A549 (cell line): ENCODE results near the gene ATXN7. TPM values are rescaled to one million over a fixed set of nuclear protein-coding genes. Genes with fewer than 3 reads are reported as not detected.

Experiments
- ATAC-seq, 2 experiments: fragments of 200-7000 bp in 1 of 2; fragments of >200 bp in 1 of 2; cut with Nextera tagmentation in 1 of 2; cut with Tn5 transposase in 1 of 2; 3 replicates each; pipeline versions ENCODE4 v1.8.0 to v1.9.1; 2018 to 2020; ENCODE audit warnings: mild to moderate bottlenecking in 1 of 2, moderate library complexity in 1 of 2
- CTCF ChIA-PET: fragments of 300-600 bp; sonication (Branson Sonifier 250); formaldehyde crosslinking; extraction: SDS; loops from one replicate; lab custom pipeline; 2021; ENCODE audit warnings: antibody characterized with exemption, inconsistent platforms; lab: Yijun Ruan, JAX
- POLR2A ChIA-PET: fragments of 350-600 bp; formaldehyde crosslinking; extraction: SDS; loops from one replicate; lab custom pipeline; 2021; ENCODE audit warnings: antibody characterized with exemption, inconsistent platforms; lab: Yijun Ruan, JAX
- DNase-seq, 2 experiments: peaks; one replicate each; pipeline versions ENCODE4 v3.0.0 to v3.0.0-alpha.2; 2011 to 2016; ENCODE audit warnings: low read depth in 1 of 2, low spot score in 1 of 2
- FAIRE-seq: peaks from 2 replicates; lab custom pipeline; 2011; peaks lifted over from hg19 to GRCh38; lab: Jason Lieb, UNC
- H3K27ac ChIP-seq, 2 experiments: fragments of >200 bp; sonication (Bioruptor Twin); formaldehyde crosslinking; 3 replicates each; pipeline ENCODE4 v1.5.1; 2016 to 2017
- H3K4me1 ChIP-seq: fragments of >200 bp; sonication (Bioruptor Twin); formaldehyde crosslinking; 3 replicates; pipeline ENCODE4 v1.6.1; 2016
- H3K4me2 ChIP-seq: fragments of >200 bp; sonication (Bioruptor Twin); formaldehyde crosslinking; 3 replicates; pipeline ENCODE4 v1.6.1; 2016
- H3K4me3 ChIP-seq: fragments of >200 bp; sonication (Bioruptor Twin); formaldehyde crosslinking; 3 replicates; pipeline ENCODE4 v1.5.1; 2016
- H3K9me3 ChIP-seq: fragments of >200 bp; sonication (Bioruptor Twin); formaldehyde crosslinking; 3 replicates; pipeline ENCODE4 v1.6.1; 2016
- BHLHE40 ChIP-seq: IDR thresholded peaks from 2 replicates; pipeline ENCODE4 v1.6.1; 2012; ENCODE audit warnings: low read depth, low read length, inconsistent platforms
- CHD2 ChIP-seq: fragments of 150-350 bp; IDR thresholded peaks from 2 replicates; pipeline ENCODE4 v1.6.1; 2014; ENCODE audit warnings: low read length; ENCODE audit not compliant: partially characterized antibody
- CHD4 ChIP-seq: fragments of 200-600 bp; sonication (generic); IDR thresholded peaks from 2 replicates; pipeline ENCODE4 v1.6.1; 2016; ENCODE audit warnings: antibody characterized with exemption, mild to moderate bottlenecking, borderline replicate concordance
- EHF ChIP-seq: fragments of 250-450 bp; sonication (Bioruptor Pico); IDR thresholded peaks from 2 replicates; pipeline ENCODE4 v1.5.0; 2020; ENCODE audit warnings: mild to moderate bottlenecking
- EHMT2 ChIP-seq: fragments of 200-600 bp; sonication (generic); IDR thresholded peaks from 2 replicates; pipeline ENCODE4 v1.6.1; 2016; ENCODE audit warnings: antibody characterized with exemption, low read depth, mild to moderate bottlenecking, moderate library complexity
- EP300 ChIP-seq, 2 experiments: fragments of >200 bp; sonication (Bioruptor Twin); formaldehyde crosslinking; IDR thresholded peaks; 2 replicates in 1 of 2; 3 replicates in 1 of 2; pipeline ENCODE4 v1.6.1; 2016 to 2017
- ESRRA ChIP-seq: fragments of 150-350 bp; IDR thresholded peaks from 2 replicates; pipeline ENCODE4 v1.6.1; 2014; ENCODE audit warnings: mild to moderate bottlenecking, low read length, borderline replicate concordance
- FOXS1 ChIP-seq: fragments of 250-450 bp; sonication (Bioruptor Pico); IDR thresholded peaks from 2 replicates; pipeline ENCODE4 v1.5.0; 2020; ENCODE audit warnings: mild to moderate bottlenecking, moderate library complexity
- HDAC2 ChIP-seq: fragments of 200-600 bp; sonication (generic); IDR thresholded peaks from 2 replicates; pipeline ENCODE4 v1.6.1; 2016
- HEYL ChIP-seq: fragments of 250-450 bp; sonication (Bioruptor Pico); IDR thresholded peaks from 2 replicates; pipeline ENCODE4 v1.8.0; 2021; ENCODE audit warnings: mild to moderate bottlenecking, moderate library complexity
- JUNB ChIP-seq: fragments of >200 bp; sonication (Bioruptor Twin); formaldehyde crosslinking; IDR thresholded peaks from 2 replicates; pipeline ENCODE4 v1.6.1; 2016
- KDM5A ChIP-seq: fragments of 200-600 bp; sonication (generic); IDR thresholded peaks from 2 replicates; pipeline ENCODE4 v1.6.1; 2016; ENCODE audit warnings: antibody characterized with exemption, mild to moderate bottlenecking
- MAFK ChIP-seq: fragments of 450-650 bp; IDR thresholded peaks from 2 replicates; pipeline ENCODE4 v1.6.1; 2014; ENCODE audit not compliant: partially characterized antibody
- POLR2AphosphoS2 ChIP-seq: conservative IDR thresholded peaks from 2 replicates; pipeline ENCODE4 v1.6.1; 2012; ENCODE audit warnings: low read length, improper control_type of control experiment, inconsistent platforms
- RARB ChIP-seq: fragments of 250-450 bp; sonication (Bioruptor Pico); IDR thresholded peaks from 2 replicates; pipeline ENCODE4 v1.8.0; 2021; ENCODE audit warnings: mild to moderate bottlenecking, moderate library complexity
- RNF2 ChIP-seq: fragments of 200-600 bp; sonication (generic); IDR thresholded peaks from 2 replicates; pipeline ENCODE4 v1.6.1; 2016; ENCODE audit warnings: low read depth, mild to moderate bottlenecking, antibody characterized with exemption, moderate library complexity, borderline replicate concordance
- SMC3 ChIP-seq: fragments of >200 bp; sonication (Bioruptor Twin); formaldehyde crosslinking; IDR thresholded peaks from 3 replicates; pipeline ENCODE4 v1.6.1; 2018; ENCODE audit warnings: inconsistent platforms
- SREBF2 ChIP-seq: fragments of 450-650 bp; IDR thresholded peaks from 2 replicates; pipeline ENCODE4 v1.6.1; 2014; ENCODE audit warnings: mild to moderate bottlenecking, moderate library complexity
- TFCP2L1 ChIP-seq: fragments of 250-450 bp; sonication (Bioruptor Pico); IDR thresholded peaks from 2 replicates; pipeline ENCODE4 v1.5.0; 2021; ENCODE audit warnings: mild to moderate bottlenecking
- ZNF302 ChIP-seq: fragments of 250-450 bp; sonication (Bioruptor Pico); IDR thresholded peaks from 2 replicates; pipeline ENCODE4 v1.9.0; 2021; ENCODE audit warnings: inconsistent platforms, mild to moderate bottlenecking, moderate library complexity
- ZSCAN20 ChIP-seq: fragments of 250-450 bp; sonication (Bioruptor Pico); IDR thresholded peaks from 2 replicates; pipeline ENCODE4 v1.8.0; 2022; ENCODE audit warnings: mild to moderate bottlenecking, moderate library complexity
- WGBS: methylation state at CpG from one replicate; pipeline ENCODE4 v1.1.6; 2017; ENCODE audit errors: missing lambda C conversion rate; 5-methylcytosine and 5-hydroxymethylcytosine counted together
- polyA plus RNA-seq, 4 experiments: library from polyadenylated mRNA; depleted of rRNA in 3 of 4; stranded (reverse); fragments of >200 nt; fragmentation: RNase III in 1 of 4; extraction: RNeasy Plus Mini Kit Qiagen cat#74134 plus additional on column Dnase treatment in 1 of 4; gene quantifications; 2 replicates in 3 of 4; 3 replicates in 1 of 4; pipeline ENCODE4 v1.2.3, GENCODE V29; 2011 to 2017
- TF ChIP-seq, protein P1 (sequence below): fragments of >200 bp; sonication (Bioruptor Twin); formaldehyde crosslinking; IDR thresholded peaks from 3 replicates; pipeline ENCODE4 v1.6.1; 2016
- TF ChIP-seq, protein P2 (sequence below): fragments of 450-650 bp; IDR thresholded peaks from 2 replicates; pipeline ENCODE4 v1.6.1; 2014; ENCODE audit warnings: antibody characterized with exemption
- TF ChIP-seq, protein P3 (sequence below): fragments of 250-450 bp; sonication (Bioruptor Pico); IDR thresholded peaks from 2 replicates; pipeline ENCODE4 v1.5.0; 2021; ENCODE audit warnings: mild to moderate bottlenecking, moderate library complexity, borderline replicate concordance
- TF ChIP-seq, protein P4 (sequence below): IDR thresholded peaks from 2 replicates; pipeline ENCODE4 v1.6.1; 2012
- TF ChIP-seq, protein P5 (sequence below): IDR thresholded peaks from 2 replicates; pipeline ENCODE4 v1.6.1; 2012
- TF ChIP-seq, protein P6 (sequence below): IDR thresholded peaks from 2 replicates; pipeline ENCODE4 v1.6.1; 2012; ENCODE audit warnings: low read depth, borderline replicate concordance
- TF ChIP-seq, protein P7 (sequence below): fragments of 150-350 bp; IDR thresholded peaks from 2 replicates; pipeline ENCODE4 v1.6.1; 2014; ENCODE audit warnings: low read depth, mild to moderate bottlenecking, low read length

The ATXN7 gene
- polyA plus RNA-seq, 2 of the 4 experiments (the other 2 are of a cell fraction): 5.4 to 7.3 TPM

DNA sequence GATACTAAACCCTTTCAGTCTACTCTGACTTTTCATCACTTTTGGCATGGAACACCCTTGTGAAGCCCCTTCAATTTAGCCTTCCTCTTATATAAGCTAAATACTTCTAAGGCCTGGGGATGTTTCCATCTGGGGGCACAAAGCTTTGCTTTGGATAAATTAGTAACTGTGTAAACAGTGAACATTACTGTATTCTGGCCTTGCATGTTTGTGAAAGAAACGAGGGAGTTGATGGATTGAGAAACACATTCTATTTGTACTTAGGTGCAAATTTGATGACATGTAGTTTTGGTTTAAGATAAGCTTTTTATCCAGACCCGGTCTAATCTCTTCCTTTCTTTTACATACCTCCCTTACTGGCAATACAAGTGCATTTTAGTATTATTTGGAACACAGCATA, 139.9 kb downstream of the ATXN7 start:
- ChIA-PET POLR2A (no interaction called here), CTCF (interaction anchor here (1.0 to 3.6 kb wide), 2 partner anchors 10 to 481 kb away, joined by 3 to 18 read pairs; no protein-coding TSS in a partner anchor)
- ATAC-seq (no peak), FAIRE-seq (no peak), DNase-seq (no peak)
- no peak for TF ChIP-seq FOXS1 (CRISPR knock-in tag)
- TF ChIP-seq ZNF302 (CRISPR knock-in tag): no peak
- no peak for TF ChIP-seq MAFK
- TF ChIP-seq HDAC2: no peak
- TF ChIP-seq CHD4: no peak
- TF ChIP-seq, protein P1, sequence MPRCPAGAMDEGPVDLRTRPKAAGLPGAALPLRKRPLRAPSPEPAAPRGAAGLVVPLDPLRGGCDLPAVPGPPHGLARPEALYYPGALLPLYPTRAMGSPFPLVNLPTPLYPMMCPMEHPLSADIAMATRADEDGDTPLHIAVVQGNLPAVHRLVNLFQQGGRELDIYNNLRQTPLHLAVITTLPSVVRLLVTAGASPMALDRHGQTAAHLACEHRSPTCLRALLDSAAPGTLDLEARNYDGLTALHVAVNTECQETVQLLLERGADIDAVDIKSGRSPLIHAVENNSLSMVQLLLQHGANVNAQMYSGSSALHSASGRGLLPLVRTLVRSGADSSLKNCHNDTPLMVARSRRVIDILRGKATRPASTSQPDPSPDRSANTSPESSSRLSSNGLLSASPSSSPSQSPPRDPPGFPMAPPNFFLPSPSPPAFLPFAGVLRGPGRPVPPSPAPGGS: no peak
- TF ChIP-seq, protein P2, sequence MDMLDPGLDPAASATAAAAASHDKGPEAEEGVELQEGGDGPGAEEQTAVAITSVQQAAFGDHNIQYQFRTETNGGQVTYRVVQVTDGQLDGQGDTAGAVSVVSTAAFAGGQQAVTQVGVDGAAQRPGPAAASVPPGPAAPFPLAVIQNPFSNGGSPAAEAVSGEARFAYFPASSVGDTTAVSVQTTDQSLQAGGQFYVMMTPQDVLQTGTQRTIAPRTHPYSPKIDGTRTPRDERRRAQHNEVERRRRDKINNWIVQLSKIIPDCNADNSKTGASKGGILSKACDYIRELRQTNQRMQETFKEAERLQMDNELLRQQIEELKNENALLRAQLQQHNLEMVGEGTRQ: no peak
- no peak for TF ChIP-seq CHD2
- no peak for TF ChIP-seq SREBF2
- no peak for TF ChIP-seq HEYL (CRISPR knock-in tag)
- TF ChIP-seq, protein P3, sequence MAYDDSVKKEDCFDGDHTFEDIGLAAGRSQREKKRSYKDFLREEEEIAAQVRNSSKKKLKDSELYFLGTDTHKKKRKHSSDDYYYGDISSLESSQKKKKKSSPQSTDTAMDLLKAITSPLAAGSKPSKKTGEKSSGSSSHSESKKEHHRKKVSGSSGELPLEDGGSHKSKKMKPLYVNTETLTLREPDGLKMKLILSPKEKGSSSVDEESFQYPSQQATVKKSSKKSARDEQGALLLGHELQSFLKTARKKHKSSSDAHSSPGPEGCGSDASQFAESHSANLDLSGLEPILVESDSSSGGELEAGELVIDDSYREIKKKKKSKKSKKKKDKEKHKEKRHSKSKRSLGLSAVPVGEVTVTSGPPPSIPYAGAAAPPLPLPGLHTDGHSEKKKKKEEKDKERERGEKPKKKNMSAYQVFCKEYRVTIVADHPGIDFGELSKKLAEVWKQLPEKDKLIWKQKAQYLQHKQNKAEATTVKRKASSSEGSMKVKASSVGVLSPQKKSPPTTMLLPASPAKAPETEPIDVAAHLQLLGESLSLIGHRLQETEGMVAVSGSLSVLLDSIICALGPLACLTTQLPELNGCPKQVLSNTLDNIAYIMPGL (CRISPR knock-in tag): no peak
- TF ChIP-seq, protein P4, sequence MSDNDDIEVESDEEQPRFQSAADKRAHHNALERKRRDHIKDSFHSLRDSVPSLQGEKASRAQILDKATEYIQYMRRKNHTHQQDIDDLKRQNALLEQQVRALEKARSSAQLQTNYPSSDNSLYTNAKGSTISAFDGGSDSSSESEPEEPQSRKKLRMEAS: no peak
- H3K4me1 ChIP-seq: no peaks in the 10 kb centered on the region
- no peaks in the 10 kb centered on the region for H3K9me3 ChIP-seq
- no peak overlapping the region for H3K4me3 ChIP-seq
- WGBS: 53% methylated on average over 2 of the region's 2 CpGs
- no peak overlapping the region for H3K4me2 ChIP-seq
- H3K27ac ChIP-seq: no peak overlapping the region

DNA sequence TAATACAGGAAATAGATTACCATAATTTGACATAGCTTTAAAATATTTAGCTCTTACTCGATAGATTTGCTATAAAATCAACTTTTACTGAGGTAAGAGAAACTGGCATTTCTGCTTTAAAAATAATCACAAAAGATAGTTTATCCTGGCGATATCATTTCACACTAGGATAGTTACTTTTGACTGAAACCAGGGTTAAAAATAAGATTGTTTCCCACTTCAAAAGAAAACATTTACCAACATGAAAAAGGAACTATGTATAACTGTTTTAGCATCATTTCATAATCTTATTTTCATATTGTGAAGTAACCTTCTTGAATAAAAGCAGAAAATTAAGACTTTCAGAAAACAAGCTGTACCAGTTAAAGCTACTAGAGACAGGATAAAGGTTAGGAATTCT, 144.3 kb downstream of the ATXN7 start:
- DNase-seq: no peak
- TF ChIP-seq TFCP2L1 (CRISPR knock-in tag): no peak
- no peak for TF ChIP-seq JUNB
- TF ChIP-seq, protein P5, sequence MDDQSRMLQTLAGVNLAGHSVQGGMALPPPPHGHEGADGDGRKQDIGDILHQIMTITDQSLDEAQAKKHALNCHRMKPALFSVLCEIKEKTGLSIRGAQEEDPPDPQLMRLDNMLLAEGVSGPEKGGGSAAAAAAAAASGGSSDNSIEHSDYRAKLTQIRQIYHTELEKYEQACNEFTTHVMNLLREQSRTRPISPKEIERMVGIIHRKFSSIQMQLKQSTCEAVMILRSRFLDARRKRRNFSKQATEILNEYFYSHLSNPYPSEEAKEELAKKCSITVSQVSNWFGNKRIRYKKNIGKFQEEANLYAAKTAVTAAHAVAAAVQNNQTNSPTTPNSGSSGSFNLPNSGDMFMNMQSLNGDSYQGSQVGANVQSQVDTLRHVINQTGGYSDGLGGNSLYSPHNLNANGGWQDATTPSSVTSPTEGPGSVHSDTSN: no peak
- TF ChIP-seq KDM5A: no peak
- no peak for TF ChIP-seq SMC3
- TF ChIP-seq POLR2AphosphoS2: no peak
- no peak for TF ChIP-seq EHF (CRISPR knock-in tag)
- no peak for TF ChIP-seq ZSCAN20
- TF ChIP-seq CHD2: no peak
- no peak for TF ChIP-seq RARB
- TF ChIP-seq EP300 (IDR thresholded peaks at IDR 0.05): no peak
- TF ChIP-seq ESRRA: no peak
- no peak for TF ChIP-seq BHLHE40
- no peak for TF ChIP-seq RNF2
- TF ChIP-seq, protein P6, sequence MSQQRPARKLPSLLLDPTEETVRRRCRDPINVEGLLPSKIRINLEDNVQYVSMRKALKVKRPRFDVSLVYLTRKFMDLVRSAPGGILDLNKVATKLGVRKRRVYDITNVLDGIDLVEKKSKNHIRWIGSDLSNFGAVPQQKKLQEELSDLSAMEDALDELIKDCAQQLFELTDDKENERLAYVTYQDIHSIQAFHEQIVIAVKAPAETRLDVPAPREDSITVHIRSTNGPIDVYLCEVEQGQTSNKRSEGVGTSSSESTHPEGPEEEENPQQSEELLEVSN: no peak
- TF ChIP-seq EHMT2: no peak
- TF ChIP-seq, protein P7, sequence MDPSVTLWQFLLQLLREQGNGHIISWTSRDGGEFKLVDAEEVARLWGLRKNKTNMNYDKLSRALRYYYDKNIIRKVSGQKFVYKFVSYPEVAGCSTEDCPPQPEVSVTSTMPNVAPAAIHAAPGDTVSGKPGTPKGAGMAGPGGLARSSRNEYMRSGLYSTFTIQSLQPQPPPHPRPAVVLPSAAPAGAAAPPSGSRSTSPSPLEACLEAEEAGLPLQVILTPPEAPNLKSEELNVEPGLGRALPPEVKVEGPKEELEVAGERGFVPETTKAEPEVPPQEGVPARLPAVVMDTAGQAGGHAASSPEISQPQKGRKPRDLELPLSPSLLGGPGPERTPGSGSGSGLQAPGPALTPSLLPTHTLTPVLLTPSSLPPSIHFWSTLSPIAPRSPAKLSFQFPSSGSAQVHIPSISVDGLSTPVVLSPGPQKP: no peak
- WGBS: 94% methylated on average over 2 of the region's 2 CpGs
- no peak overlapping the region for H3K4me3 ChIP-seq
- peaks cover 7% of the 10 kb centered on the region; the same call in 1 of the 3 replicates for H3K4me1 ChIP-seq
- FAIRE-seq: no peak
- H3K4me2 ChIP-seq: no peak overlapping the region
- POLR2A ChIA-PET: no interaction called here
- no peak overlapping the region for H3K27ac ChIP-seq
- no peaks in the 10 kb centered on the region for H3K9me3 ChIP-seq
- no peak for ATAC-seq
- CTCF ChIA-PET: interaction anchor here (1.7 to 2.5 kb wide), 3 partner anchors 14 to 46 kb away, joined by 7 to 12 read pairs (median 11); partner anchors contain the start of gene PSMD6
